ENCODE measurements around the gene ACP1.

DNA sequence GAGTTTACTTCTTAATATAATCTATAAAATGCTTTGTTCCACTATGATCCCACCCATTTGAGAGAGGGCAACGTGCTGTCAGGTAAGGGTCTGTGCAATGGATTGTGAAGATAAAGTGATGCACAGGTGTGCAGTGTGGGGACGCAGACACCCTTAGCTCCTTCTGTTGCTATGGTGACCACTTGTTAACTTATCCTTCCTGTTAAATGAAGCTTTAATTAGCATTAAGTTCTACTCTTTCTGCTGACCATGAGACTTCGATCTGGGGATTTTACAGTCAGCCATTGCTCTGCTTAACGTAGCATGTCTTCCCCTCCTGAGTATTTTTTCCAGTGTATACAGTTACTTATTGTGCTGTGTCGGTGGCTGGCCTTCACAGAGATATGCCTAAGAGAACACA lies 46.2 kb downstream of the ACP1 start:
- no peak for TF ChIP-seq CTCF (IDR thresholded peaks at IDR 0.05; ENCODE audit: insufficient read depth, low read depth, low read length)
- no peak for TF ChIP-seq EZH2 (IDR thresholded peaks at IDR 0.05; ENCODE audit: insufficient read depth, low read length)
